ENCODE data around the gene EPX. TPM values are rescaled to one million over a fixed set of nuclear protein-coding genes. Genes with fewer than 3 reads are reported as not detected.

Gene EPX
- polyA plus RNA-seq, 1 donor (not counting 4 experiments of a cell fraction or from before 2014, with no cell fraction given), result not detected

GRCh38 chr17:58239987-58240386, 47.5 kb downstream of the EPX start:
- DNase-seq (ENCODE audit: low read depth, low spot score) (no peak), FAIRE-seq (no peak)
- H3K79me2 ChIP-seq (ENCODE audit: control insufficient read depth, insufficient read depth, low read length), result no peaks in the 10 kb centered on the region
- H3K4me3 ChIP-seq (ENCODE audit: control insufficient read depth in 2 of 3, extremely low read depth in 1 of 3, insufficient read depth in 2 of 3, low read depth in 1 of 3, low read length in 3 of 3), result no peak overlapping the region
- no peaks in the 10 kb centered on the region for H3K36me3 ChIP-seq (ENCODE audit: control insufficient read depth in 2 of 2, extremely low read depth in 1 of 2, insufficient read depth in 2 of 2, low read length in 2 of 2)
- no peak overlapping the region for H2AFZ ChIP-seq (ENCODE audit: control insufficient read depth, low read length)
- no peak overlapping the region for H3K9ac ChIP-seq (ENCODE audit: control insufficient read depth, extremely low read depth, insufficient read depth, low read length)
- TF ChIP-seq EZH2 (IDR thresholded peaks at IDR 0.05; ENCODE audit: low read length), result no peak
- TF ChIP-seq CTCF (optimal IDR thresholded peaks at IDR 0.05 in 1 of 3, IDR thresholded peaks at IDR 0.05 in 1 of 3, conservative IDR thresholded peaks at IDR 0.05 in 1 of 3; ENCODE audit: extremely low read depth in 1 of 3, insufficient read depth in 2 of 3, low read length in 3 of 3), result no peak
- peaks cover 33% of the 10 kb centered on the region for H3K27me3 ChIP-seq (ENCODE audit: control insufficient read depth, extremely low read depth, insufficient read depth, low read length)
- H3K4me2 ChIP-seq (ENCODE audit: control insufficient read depth, extremely low read depth, insufficient read depth, low read depth, low read length), result no peak overlapping the region
- H3K27ac ChIP-seq (ENCODE audit: control insufficient read depth, insufficient read depth, low read length), result no peak overlapping the region
- dilution Hi-C loops (cut with MboI; ENCODE audit: extremely low pct_ligation_motif_present, low sequenced_read_pairs), result no loop called here
- H3K9me3 ChIP-seq (ENCODE audit: control insufficient read depth, low read depth, low read length), result no peaks in the 10 kb centered on the region
- no peaks in the 10 kb centered on the region for H3K9me1 ChIP-seq (ENCODE audit: control insufficient read depth, extremely low read depth, insufficient read depth, low read length)
- H3K4me1 ChIP-seq (ENCODE audit: control insufficient read depth, extremely low read depth, insufficient read depth, low read length), result no peaks in the 10 kb centered on the region
- no peaks in the 10 kb centered on the region for H4K20me1 ChIP-seq (ENCODE audit: control insufficient read depth, extremely low read depth, insufficient read depth, low read length)

GRCh38 chr17:58242171-58242784, 49.8 kb downstream of the EPX start:
- no peak for FAIRE-seq
- H3K9ac ChIP-seq (ENCODE audit: control insufficient read depth, extremely low read depth, insufficient read depth, low read length), result no peak overlapping the region
- H3K27me3 ChIP-seq (ENCODE audit: control insufficient read depth, extremely low read depth, insufficient read depth, low read length), result peaks cover 37% of the 10 kb centered on the region
- TF ChIP-seq EZH2 (IDR thresholded peaks at IDR 0.05; ENCODE audit: low read length) (no peak), CTCF (optimal IDR thresholded peaks at IDR 0.05 in 1 of 3, IDR thresholded peaks at IDR 0.05 in 1 of 3, conservative IDR thresholded peaks at IDR 0.05 in 1 of 3; ENCODE audit: extremely low read depth in 1 of 3, insufficient read depth in 2 of 3, low read length in 3 of 3) (no peak)
- no peak overlapping the region for H3K27ac ChIP-seq (ENCODE audit: control insufficient read depth, insufficient read depth, low read length)
- H3K4me1 ChIP-seq (ENCODE audit: control insufficient read depth, extremely low read depth, insufficient read depth, low read length), result no peaks in the 10 kb centered on the region
- H3K4me3 ChIP-seq (ENCODE audit: control insufficient read depth in 2 of 3, extremely low read depth in 1 of 3, insufficient read depth in 2 of 3, low read depth in 1 of 3, low read length in 3 of 3), result no peak overlapping the region
- H2AFZ ChIP-seq (ENCODE audit: control insufficient read depth, low read length), result no peak overlapping the region
- dilution Hi-C loops (cut with MboI; ENCODE audit: extremely low pct_ligation_motif_present, low sequenced_read_pairs), result no loop called here
- H3K9me1 ChIP-seq (ENCODE audit: control insufficient read depth, extremely low read depth, insufficient read depth, low read length), result no peaks in the 10 kb centered on the region
- no peaks in the 10 kb centered on the region for H4K20me1 ChIP-seq (ENCODE audit: control insufficient read depth, extremely low read depth, insufficient read depth, low read length)
- H3K9me3 ChIP-seq (ENCODE audit: control insufficient read depth, low read depth, low read length), result no peaks in the 10 kb centered on the region
- no peaks in the 10 kb centered on the region for H3K36me3 ChIP-seq (ENCODE audit: control insufficient read depth in 2 of 2, extremely low read depth in 1 of 2, insufficient read depth in 2 of 2, low read length in 2 of 2)
- no peak for DNase-seq (ENCODE audit: low read depth, low spot score)
- H3K79me2 ChIP-seq (ENCODE audit: control insufficient read depth, insufficient read depth, low read length), result no peaks in the 10 kb centered on the region
- H3K4me2 ChIP-seq (ENCODE audit: control insufficient read depth, extremely low read depth, insufficient read depth, low read depth, low read length), result no peak overlapping the region

Measured in keratinocyte (primary cell).